ENCODE data around the gene SUFU. TPM values are rescaled to one million over a fixed set of nuclear protein-coding genes. Genes with fewer than 3 reads are reported as not detected.

SUFU gene
- total and polyA plus RNA-seq, 4 donors: 1.8 to 3.8 (median 2.9) TPM

- TF ChIP-seq HNF4G (IDR thresholded peaks at IDR 0.05) (no peak), REST (IDR thresholded peaks at IDR 0.05) (no peak), NR2F2 (IDR thresholded peaks at IDR 0.05) (no peak), ZBTB33 (IDR thresholded peaks at IDR 0.05) (no peak), FOXA2 (IDR thresholded peaks at IDR 0.05) (no peak), HNF4A (conservative IDR thresholded peaks at IDR 0.05) (no peak), FOXA1 (IDR thresholded peaks at IDR 0.05) (no peak), SP1 (IDR thresholded peaks at IDR 0.05) (no peak), RXRA (IDR thresholded peaks at IDR 0.05) (no peak), MAX (IDR thresholded peaks at IDR 0.05) (no peak), JUND (IDR thresholded peaks at IDR 0.05) (no peak), TAF1 (conservative IDR thresholded peaks at IDR 0.05) (no peak), ATF3 (IDR thresholded peaks at IDR 0.05) (no peak), CTCF (IDR thresholded peaks at IDR 0.05; ENCODE audit: low read depth, low read length, missing input control) (no peak), YY1 (IDR thresholded peaks at IDR 0.05) (no peak), EGR1 (IDR thresholded peaks at IDR 0.05; ENCODE audit: low read depth in 2 of 2) (no peak), GABPA (IDR thresholded peaks at IDR 0.05 in 1 of 2, conservative IDR thresholded peaks at IDR 0.05 in 1 of 2) (no peak)
- no peak for DNase-seq (ENCODE audit: low spot score)
- Histone ChIP-seq H3K27ac (ENCODE audit: low read depth in 1 of 2, low read length in 2 of 2) (no peak overlapping the region), H3K36me3 (ENCODE audit: control insufficient read depth in 4 of 4, insufficient read depth in 3 of 4, low read depth in 1 of 4, low read length in 3 of 4) (peaks cover 0 to 15% (median 8%) of the 10 kb centered on the region in 4 donors), H3K4me1 (ENCODE audit: control insufficient read depth in 4 of 4, insufficient read depth in 4 of 4, low read length in 3 of 4) (peaks cover 0 to 23% (median 21%) of the 10 kb centered on the region in 4 donors), H3K27me3 (ENCODE audit: control insufficient read depth in 4 of 4, insufficient read depth in 4 of 4, low read length in 3 of 4) (no peaks in the 10 kb centered on the region), H3K4me3 (ENCODE audit: low read depth in 1 of 3, low read length in 3 of 3) (no peak overlapping the region), H3K9me3 (ENCODE audit: control insufficient read depth in 4 of 4, low read length in 3 of 4) (no peaks in the 10 kb centered on the region), H3K9ac (ENCODE audit: low read depth in 1 of 2, low read length in 2 of 2) (no peak overlapping the region)
- 87% methylated on average over 1 of the region's 1 CpG for WGBS
Observed at GRCh38 chr10:102508506-102508905, 4.7 kb downstream of the SUFU start.

- no peaks in the 10 kb centered on the region for H3K27me3 ChIP-seq (ENCODE audit: control insufficient read depth in 4 of 4, insufficient read depth in 4 of 4, low read length in 3 of 4)
- no peak overlapping the region for H3K4me3 ChIP-seq (ENCODE audit: low read depth in 1 of 3, low read length in 3 of 3)
- no peaks in the 10 kb centered on the region for H3K9me3 ChIP-seq (ENCODE audit: control insufficient read depth in 4 of 4, low read length in 3 of 4)
- H3K36me3 ChIP-seq (ENCODE audit: control insufficient read depth in 4 of 4, insufficient read depth in 3 of 4, low read depth in 1 of 4, low read length in 3 of 4): peaks cover 0 to 15% (median 9%) of the 10 kb centered on the region in 4 donors
- 63% methylated on average over 2 of the region's 2 CpGs for WGBS
- TF ChIP-seq RXRA (IDR thresholded peaks at IDR 0.05) (no peak), FOXA1 (IDR thresholded peaks at IDR 0.05) (no peak)
- H3K27ac ChIP-seq (ENCODE audit: low read depth in 1 of 2, low read length in 2 of 2): no peak overlapping the region
- no peak for DNase-seq (ENCODE audit: low spot score)
- no peak overlapping the region for H3K9ac ChIP-seq (ENCODE audit: low read depth in 1 of 2, low read length in 2 of 2)
- H3K4me1 ChIP-seq (ENCODE audit: control insufficient read depth in 4 of 4, insufficient read depth in 4 of 4, low read length in 3 of 4): peaks cover 0 to 20% (median 18%) of the 10 kb centered on the region in 4 donors
Observed at GRCh38 chr10:102509387-102509786, 5.6 kb downstream of the SUFU start.
